ENCODE results near the gene NMD3.
"Not testable (repeated sequence)": the region's sequence is repeated elsewhere in the genome, so short reads cannot be mapped to it uniquely, and the experiment has no call there.

The NMD3 gene

DNA sequence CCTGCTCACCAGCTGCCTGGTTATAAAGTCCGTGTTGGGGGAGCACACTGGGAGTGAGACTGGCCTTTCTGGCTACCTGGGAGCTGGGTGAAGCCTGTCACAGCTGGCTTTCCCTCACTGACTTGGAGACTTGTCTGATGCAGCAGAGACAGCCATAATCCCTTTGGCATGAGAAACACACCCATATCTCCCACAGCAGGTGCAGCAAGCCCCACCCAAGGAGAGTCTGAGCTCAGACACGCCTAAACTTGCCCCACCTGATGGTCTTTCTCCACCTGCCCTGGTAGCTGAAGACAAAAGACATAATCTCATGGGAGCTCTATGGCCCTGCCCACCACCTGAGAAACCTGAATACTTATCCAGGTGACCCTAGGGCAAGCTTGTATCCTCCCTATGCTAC is 54.8 kb downstream of the NMD3 start:
- DNase-seq (ENCODE audit: low read depth in 2 of 2), result no peak

DNA sequence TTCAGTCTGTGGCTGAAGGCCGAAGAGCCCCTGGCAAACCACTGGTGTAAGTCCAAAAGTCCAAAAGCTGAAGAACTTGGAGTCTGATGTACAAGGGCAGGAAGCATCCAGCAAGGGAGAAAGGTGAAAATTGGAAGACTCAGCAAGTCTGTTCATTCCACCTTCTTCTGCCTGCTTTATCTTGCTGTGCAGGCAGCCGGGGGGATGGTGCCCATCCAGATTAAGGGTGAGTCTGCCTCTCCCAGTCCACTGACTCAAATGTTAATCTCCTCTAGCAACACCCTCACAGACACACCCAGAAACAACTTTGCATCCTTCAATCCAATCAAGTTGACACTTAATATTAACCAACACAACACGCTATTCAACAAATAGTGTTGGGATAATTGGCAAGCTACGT is 61.3 kb downstream of the NMD3 start:
- DNase-seq (ENCODE audit: low read depth in 2 of 2), result not testable (repeated sequence)

DNA sequence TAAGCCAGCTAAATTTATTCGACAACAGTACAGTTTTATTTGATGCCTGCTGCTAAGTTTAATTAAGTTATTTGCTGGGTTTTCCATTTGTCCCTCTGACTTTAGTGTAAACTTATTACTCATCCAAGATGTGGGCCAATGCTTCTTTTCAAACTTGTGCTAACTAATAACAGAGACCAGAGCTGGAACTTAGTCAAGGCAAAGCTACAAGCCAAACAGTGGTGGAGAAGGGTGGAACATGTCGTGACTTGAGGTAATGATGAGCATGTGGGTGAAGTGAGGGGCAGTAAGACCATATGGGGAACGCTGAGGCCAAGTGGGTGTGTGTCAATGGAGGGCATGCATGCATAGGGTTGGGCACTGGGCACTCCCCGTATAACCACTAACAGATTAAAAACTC is 63.9 kb downstream of the NMD3 start:
- no peak for DNase-seq (ENCODE audit: low read depth in 2 of 2)

DNA sequence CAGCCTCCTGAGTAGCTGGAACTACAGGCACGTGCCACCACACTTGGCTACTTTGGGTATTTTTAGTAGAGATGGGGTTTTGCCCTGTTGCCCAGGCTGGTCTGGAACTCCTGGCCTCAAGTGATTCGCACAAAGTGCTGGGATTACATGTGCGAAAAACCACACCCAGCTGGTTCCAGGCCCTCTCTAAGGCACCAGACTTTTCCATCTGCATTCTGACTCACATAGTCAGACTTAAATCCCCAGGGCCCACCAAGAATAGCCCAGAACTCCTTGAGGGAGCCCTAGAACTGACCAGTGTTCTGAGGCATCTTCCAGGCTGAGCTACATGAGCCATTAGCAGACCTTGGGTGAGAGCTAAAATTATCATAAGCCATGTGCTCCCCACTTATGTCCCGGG is 68.1 kb downstream of the NMD3 start:
- no peak for DNase-seq (ENCODE audit: low read depth in 2 of 2)

DNA sequence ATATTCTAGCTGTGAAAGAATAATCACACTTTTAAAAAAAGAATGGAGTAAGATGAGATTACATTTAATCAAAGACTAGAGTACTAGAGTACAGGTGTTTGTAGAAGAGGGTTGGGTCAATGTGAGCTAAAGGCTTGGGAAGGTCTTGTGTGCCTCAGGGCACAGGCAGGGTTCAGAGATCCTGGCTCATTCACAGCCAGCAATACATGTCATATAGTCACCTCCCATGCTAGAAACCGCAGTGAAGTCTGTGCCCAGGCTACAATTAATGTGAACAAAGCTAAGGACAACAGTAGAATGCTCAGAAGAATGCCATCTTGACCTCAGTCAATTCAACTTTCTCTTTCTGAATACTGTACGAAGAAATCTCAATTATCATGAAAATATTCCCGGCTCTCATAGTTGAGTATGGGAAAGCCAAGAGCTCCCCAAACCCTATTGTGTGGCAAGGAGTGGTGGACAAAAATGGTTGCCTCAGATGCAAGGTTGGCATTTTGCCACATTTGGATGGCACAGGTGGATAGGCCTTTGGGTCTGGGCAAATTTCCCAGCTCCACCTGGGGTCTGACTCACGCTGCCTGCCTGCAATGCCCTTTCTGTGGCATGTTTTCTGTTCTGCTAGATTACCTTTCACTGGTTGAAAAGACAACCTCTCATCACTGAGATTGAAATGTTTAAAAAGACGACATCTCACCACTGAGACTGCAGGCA is 70.2 kb downstream of the NMD3 start:
- no peak for DNase-seq (ENCODE audit: low read depth in 2 of 2)

DNA sequence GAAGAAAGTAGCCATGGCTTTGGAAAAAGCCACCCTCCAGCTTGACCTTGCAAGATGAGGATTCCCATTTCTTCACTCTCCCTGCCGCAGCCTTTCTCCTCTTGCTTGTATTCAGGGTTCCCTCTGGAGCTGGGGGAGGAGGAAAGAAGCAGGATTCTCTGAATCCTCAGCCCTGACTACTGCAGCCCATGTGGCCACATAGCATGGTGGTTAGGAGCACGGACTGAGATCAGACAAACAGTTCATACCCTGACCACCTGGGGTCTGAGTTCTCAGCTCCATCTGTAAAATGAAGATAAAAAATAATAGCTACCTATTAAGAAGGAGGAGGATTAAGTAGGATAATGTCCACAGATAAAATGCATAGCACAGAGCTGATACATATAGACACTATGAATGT is 72.3 kb downstream of the NMD3 start:
- DNase-seq (ENCODE audit: low read depth in 2 of 2), result no peak

DNA sequence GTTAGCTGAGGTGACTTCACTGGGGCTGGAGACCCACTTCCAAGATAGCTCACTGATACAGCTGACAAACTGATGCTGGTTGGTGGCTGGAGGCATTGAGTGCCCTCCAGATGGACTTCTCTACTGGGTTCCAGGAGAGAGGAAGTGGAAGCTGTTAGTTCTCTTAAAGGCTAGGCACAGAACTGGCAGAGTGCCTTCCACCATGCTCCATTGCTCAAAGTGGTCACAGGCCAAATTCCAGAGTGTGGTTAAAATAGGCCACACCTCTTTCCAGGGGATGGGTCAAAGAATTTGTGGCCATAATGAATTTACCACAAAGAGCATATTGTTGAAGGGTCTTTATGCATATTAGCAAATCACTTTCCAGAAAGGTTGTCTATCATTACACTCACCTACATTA is 74.2 kb downstream of the NMD3 start:
- DNase-seq (ENCODE audit: low read depth in 2 of 2), result no peak

DNA sequence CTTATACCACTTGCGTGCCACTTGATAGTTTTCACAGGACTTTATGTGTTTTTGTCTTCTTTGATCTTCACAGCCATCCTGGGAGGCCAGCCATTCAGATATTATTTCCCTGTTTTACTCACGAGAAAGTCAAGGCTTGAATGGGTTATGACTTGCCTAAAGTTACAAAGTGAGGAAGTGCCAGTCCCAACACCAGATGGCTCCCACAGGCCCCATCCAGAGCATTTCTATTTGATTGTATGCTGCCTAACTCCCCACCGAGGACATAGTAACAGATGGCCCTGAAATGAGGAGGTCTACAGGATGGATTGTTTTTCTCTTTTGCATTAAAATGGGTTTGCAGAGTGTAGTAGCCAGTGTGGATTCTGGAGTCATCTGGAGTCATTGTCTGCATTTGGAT is 75.7 kb downstream of the NMD3 start:
- DNase-seq (ENCODE audit: low read depth in 2 of 2), result no peak

Data from stimulated activated CD4-positive, alpha-beta T cell treated with anti-CD3 and anti-CD28 coated beads, Interleukin-1b, Interleukin-23, amount 100 ng/mL, for 1 hour (primary cell).